ENCODE results near the gene NRIP1.
"Not testable (repeated sequence)": the region's sequence is repeated elsewhere in the genome, so short reads cannot be mapped to it uniquely, and the experiment has no call there.

Gene NRIP1

DNA sequence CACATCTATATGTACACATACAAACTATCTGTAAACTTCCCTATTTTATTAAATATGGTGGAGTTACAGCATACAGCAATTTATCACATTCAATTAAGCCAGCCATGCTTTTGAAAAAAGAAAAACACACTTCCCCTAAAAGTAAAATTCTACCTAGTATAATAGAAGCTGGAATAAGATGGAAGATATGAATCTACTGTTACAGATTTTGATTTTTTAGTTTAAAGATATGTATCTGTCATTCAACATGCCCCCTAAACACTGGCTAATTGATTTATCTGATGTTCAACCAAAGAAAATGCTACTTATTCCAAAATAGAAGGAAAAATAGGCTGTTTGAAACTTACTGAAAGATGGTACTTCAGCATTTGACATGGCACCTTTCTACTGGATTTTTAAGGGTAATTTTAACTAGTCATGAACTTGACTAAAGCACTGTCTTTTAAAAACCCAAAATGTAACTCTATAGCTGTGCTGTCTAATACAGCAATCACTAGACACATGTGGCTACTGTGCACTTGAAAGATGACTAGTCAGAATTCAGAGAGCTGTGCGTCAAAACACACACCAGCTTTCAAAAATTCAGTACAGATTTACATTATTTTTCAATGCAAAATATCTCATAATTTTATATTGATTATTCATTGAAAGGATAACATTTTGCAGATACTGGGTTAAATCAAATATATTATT lies 25.0 kb downstream of the NRIP1 start:
- H3K4me3 ChIP-seq (ENCODE audit: low read depth, low read length): no peak overlapping the region
- TF ChIP-seq, protein P1, sequence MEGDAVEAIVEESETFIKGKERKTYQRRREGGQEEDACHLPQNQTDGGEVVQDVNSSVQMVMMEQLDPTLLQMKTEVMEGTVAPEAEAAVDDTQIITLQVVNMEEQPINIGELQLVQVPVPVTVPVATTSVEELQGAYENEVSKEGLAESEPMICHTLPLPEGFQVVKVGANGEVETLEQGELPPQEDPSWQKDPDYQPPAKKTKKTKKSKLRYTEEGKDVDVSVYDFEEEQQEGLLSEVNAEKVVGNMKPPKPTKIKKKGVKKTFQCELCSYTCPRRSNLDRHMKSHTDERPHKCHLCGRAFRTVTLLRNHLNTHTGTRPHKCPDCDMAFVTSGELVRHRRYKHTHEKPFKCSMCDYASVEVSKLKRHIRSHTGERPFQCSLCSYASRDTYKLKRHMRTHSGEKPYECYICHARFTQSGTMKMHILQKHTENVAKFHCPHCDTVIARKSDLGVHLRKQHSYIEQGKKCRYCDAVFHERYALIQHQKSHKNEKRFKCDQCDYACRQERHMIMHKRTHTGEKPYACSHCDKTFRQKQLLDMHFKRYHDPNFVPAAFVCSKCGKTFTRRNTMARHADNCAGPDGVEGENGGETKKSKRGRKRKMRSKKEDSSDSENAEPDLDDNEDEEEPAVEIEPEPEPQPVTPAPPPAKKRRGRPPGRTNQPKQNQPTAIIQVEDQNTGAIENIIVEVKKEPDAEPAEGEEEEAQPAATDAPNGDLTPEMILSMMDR (IDR thresholded peaks at IDR 0.05; ENCODE audit: control insufficient read depth, extremely low read depth, insufficient read depth): no peak
- no peak for DNase-seq (ENCODE audit: low read depth)

DNA sequence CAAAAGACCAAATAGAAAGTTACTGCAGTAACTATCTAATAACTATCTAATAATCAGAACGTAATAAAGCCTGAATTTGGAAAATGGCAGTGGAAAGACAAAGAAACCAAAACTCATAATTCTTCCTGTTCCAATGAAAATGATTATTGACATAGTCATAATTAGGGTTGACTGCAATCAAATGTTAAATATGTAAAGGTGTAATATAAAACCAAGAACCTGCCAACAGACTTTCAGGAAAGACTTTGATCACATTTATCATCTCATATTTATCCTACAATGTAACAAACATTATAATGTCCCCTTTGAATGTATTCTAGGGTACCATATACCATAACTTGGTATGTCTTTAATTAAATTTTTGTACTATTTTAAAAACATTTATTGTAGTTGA lies 26.9 kb downstream of the NRIP1 start:
- H3K4me3 ChIP-seq (ENCODE audit: low read depth, low read length): no peak overlapping the region
- TF ChIP-seq, protein P1 (IDR thresholded peaks at IDR 0.05; ENCODE audit: control insufficient read depth, extremely low read depth, insufficient read depth): no peak
- no peak for DNase-seq (ENCODE audit: low read depth)

DNA sequence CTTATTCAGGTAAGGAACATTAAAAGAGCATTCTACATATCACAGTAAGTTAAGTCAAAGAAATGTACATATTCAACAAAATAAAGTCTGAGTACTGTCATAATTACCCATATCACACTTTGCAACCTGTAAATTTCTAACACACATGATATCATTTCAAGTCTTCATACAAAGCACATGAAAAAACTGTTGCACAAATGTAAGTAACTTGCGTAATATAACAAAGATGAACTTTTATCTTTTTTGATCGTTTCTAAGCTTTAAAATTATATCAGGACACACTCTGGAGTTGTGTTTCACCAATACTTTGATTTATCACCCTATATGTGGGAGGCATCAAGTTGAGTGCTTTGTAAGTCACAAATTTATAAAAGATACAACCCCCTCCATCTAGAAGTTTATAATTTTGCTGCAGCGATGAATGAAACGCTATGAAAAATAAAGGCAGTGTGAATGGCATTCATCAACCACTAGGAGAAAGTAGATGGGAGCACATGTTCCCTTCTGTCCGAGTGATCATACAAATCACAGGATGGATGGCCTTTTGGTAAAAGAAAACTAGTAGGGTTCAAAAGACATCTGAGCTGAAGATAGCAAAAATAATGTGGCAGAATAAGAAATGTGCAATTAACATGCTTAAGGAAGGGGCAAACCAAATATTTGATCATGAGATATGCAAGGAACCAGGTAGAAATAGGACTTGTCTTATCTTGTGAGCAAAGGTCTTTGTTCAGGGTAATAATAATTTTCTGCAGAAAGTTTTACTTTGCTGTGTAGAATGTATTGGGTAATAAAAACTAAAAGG lies 27.5 kb downstream of the NRIP1 start:
- H3K4me3 ChIP-seq (ENCODE audit: low read depth, low read length): no peak overlapping the region
- DNase-seq (ENCODE audit: low read depth): no peak
- TF ChIP-seq, protein P1 (IDR thresholded peaks at IDR 0.05; ENCODE audit: control insufficient read depth, extremely low read depth, insufficient read depth): no peak

DNA sequence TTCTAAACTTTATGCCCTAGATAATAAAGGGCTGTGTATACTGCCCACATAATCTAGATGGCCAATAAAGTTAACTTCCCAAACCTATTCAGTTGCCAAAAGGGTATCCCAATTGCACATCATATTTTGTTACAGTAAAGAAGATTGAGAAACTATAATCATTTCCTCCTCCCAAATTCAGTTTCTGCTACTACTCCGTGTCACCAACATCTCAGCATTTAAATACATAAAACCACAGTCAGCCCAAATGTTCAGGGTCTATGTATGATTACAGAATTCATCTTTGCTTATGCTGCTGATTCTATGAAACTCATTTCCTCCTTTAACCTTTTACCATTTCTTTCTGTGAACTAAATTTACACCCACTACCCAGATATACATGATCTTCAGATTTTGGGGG lies 28.6 kb downstream of the NRIP1 start:
- no peak for DNase-seq (ENCODE audit: low read depth)
- TF ChIP-seq, protein P1 (IDR thresholded peaks at IDR 0.05; ENCODE audit: control insufficient read depth, extremely low read depth, insufficient read depth): no peak
- no peak overlapping the region for H3K4me3 ChIP-seq (ENCODE audit: low read depth, low read length)

DNA sequence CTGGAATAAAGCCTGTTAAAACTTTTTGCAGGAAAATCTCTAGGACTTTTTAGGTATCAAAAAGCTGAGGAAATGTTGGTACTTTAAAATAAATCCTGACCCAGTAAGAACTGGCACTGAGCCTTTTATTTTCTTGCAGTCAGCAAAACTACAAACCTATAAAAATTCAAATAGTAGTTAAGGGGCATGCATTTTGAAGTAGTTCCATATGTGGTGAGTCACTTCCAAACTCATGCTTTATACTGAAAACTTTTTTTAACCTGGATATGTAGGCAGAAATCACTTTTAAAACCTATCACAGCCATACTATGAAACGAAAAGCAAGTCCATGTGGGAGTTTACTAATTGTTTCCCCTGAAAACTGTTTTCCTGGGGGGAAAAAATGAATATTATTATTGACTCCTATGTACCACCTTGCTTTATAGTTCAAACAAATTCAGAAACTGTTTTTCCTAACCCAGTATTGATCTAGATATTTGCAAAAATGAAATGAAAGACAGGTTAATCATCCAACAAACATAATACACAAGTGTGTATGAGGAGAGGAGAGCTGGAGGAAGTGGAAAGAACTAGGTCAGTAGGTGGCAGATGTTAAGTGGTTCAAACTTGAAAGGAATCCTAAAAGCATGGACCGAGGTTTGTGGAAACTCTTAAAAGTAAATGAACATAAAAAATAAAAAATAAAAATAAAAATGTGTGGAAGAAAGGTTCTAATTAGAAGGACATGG lies 30.5 kb downstream of the NRIP1 start:
- no peak overlapping the region for H3K4me3 ChIP-seq (ENCODE audit: low read depth, low read length)
- DNase-seq (ENCODE audit: low read depth): no peak
- TF ChIP-seq, protein P1 (IDR thresholded peaks at IDR 0.05; ENCODE audit: control insufficient read depth, extremely low read depth, insufficient read depth): no peak

DNA sequence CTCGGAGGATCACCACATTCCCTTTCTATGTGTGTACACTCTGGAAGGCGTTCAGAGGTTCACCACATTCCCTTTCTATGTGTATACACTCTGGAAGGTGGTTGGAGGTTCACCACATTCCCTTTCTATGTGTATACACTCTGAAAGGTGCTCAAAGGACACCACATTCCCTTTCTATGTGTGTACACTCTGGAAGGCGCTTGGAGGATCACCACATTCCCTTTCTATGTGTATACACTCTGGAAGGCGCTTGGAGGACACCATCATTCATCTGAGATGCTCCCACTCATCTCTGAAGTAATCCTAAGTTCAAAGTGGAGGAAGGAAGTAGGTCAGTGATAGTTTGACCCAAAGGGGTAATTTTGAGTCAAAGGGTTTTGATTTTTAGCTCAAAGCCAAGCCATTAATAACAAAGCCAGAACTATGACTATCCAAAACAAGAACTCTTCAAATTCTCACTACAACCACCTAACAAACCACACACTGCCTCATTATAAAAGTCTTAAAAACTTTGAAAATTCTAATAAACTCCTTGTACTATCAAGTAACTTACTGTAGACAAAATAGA lies 32.9 kb downstream of the NRIP1 start:
- TF ChIP-seq, protein P1 (IDR thresholded peaks at IDR 0.05; ENCODE audit: control insufficient read depth, extremely low read depth, insufficient read depth): no peak
- DNase-seq (ENCODE audit: low read depth): no peak
- H3K4me3 ChIP-seq (ENCODE audit: low read depth, low read length): no peak overlapping the region

DNA sequence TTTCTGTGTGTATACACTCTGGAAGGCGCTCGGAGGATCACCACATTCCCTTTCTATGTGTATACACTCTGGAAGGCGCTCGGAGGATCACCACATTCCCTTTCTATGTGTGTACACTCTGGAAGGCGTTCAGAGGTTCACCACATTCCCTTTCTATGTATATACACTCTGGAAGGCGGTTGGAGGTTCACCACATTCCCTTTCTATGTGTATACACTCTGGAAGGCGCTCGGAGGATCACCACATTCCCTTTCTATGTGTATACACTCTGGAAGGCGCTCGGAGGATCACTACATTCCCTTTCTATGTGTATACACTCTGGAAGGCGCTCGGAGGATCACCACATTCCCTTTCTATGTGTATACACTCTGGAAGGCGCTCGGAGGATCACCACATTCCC lies 33.4 kb downstream of the NRIP1 start:
- not testable (repeated sequence) for DNase-seq (ENCODE audit: low read depth); H3K4me3 ChIP-seq (ENCODE audit: low read depth, low read length)

DNA sequence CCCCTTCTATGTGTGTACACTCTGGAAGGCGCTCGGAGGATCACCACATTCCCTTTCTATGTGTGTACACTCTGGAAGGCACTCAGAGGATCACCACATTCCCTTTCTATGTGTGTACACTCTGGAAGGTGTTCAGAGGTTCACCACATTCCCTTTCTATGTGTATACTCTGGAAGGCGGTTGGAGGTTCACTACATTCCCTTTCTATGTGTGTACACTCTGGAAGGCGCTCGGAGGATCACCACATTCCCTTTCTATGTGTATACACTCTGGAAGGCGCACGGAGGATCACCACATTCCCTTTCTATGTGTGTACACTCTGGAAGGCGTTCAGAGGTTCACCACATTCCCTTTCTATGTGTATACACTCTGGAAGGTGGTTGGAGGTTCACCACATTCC lies 33.9 kb downstream of the NRIP1 start:
- not testable (repeated sequence) for DNase-seq (ENCODE audit: low read depth); H3K4me3 ChIP-seq (ENCODE audit: low read depth, low read length)

All from LNCaP clone FGC (cell line).